ENCODE data around the gene CARD10.

- TF ChIP-seq POLR2A (IDR thresholded peaks at IDR 0.05) = no peak
- no peak for TF ChIP-seq CTCF (IDR thresholded peaks at IDR 0.05)
Measured at GRCh38 chr22:37448516-37449127, 70.6 kb downstream of the CARD10 start.

Data from esophagus squamous epithelium (tissue), 4 donors.